AML-193 (cell line): ENCODE measurements around the gene OPHN1.
"Not testable (repeated sequence)": the region's sequence is repeated elsewhere in the genome, so short reads cannot be mapped to it uniquely, and the experiment has no call there.

Source experiments
- DNase-seq, 2 experiments: peaks; one replicate each; lab custom pipeline; 2025; lab: John Stamatoyannopoulos, UW

The OPHN1 gene

DNA sequence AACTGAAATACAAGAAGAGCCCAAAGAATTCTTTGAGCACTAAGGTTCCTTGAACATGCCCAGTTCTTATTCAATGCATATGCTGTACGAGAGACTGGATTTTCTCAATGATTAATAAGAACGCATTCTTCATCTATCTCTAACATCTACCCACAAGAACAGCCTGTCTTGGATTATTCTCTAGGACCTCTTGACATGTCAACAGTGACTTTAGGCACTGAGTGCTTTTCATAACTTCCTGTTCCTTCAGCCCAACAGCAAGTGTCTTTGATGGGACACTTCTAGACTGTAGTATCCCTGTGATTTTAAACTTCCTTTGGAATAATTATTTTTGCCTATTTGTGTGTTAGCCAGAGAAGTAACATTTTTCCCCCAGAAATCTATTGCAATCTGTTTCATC is 69.3 kb downstream of the OPHN1 start:
- no peak for DNase-seq

DNA sequence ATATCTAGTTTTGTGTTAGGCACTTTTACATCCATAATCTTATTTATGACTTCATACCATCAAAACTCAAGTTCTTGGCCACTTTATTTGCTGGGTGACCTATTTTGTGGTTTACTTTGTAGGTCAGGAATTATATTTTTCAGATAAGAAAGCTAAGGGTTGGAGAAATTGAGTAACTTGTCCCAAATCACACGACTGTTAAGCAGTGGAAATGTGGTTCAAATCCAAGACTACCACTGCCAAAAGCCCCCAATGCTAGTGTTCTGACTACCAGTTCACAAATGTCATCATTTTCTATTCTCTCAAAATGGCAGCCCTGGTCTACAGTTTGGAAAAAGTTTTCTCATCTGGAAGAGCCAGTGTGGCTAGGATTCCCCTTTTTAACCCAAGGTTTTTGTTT is 74.6 kb downstream of the OPHN1 start:
- no peak for DNase-seq

DNA sequence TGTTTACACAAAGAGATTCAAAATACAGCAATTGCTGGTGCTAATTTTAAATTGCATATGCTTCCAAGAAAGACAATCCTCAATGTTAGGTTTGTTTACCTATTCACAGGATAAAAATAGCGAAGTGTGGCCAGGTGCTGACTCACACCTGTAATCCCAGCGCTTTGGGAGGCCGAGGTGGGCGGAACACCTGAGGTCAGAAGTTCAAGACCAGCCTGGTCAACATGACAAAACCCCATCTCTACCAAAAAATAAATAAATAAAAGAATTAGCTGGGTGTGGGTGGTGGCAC is 77.7 kb downstream of the OPHN1 start:
- DNase-seq = no peak

DNA sequence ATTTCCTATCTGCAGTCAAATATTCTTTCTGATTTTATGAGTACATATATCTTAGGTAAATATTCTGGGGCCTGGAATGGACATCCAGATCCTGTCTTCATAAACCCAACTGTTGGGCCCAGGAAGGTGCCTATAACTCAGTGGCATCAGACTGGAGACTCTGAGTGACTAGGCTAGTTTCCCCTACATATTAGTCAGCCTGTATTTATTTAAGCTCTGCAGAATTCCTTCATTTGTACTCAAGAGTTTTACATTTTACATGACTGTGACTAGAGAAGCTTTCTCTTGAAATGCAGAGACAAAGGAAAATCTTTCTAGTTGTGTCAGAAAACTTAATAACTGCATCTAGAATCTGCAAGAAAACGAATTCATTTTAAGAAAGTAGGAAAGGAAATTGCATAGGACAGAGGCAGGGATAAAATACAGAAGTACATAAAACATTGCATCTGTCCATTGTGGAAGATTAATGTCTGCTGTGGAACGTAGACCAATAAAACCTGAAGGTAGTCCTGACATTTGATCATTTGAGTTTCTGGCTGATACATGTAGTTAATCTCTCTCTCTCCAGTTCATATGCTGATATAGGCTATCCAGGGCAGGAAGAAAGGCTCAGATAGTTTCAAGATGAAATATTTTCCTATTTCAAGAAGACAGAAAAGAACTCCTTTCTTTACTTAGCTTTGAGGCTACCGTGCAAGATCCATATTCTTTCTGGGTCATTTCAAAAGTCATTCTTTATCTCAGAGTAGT is 78.2 kb downstream of the OPHN1 start:
- DNase-seq = no peak

DNA sequence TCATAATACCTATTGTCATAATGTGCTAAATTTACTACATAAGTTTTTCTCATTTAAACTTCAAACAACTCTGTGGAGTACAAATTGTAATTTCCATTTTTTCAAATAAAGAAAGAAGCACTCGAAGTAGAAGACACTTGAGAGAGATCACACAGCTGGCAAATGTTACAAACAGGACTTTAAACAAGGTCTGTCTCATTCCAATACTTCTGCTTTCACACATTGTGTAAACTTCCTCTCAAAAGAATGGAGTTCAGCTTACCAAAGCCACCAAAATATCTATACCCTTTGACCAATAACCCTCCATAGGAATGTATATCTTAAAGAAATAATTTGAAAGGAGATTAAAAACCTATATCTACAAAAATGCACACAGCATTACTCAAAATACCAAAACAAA is 88.3 kb downstream of the OPHN1 start:
- DNase-seq = no peak

DNA sequence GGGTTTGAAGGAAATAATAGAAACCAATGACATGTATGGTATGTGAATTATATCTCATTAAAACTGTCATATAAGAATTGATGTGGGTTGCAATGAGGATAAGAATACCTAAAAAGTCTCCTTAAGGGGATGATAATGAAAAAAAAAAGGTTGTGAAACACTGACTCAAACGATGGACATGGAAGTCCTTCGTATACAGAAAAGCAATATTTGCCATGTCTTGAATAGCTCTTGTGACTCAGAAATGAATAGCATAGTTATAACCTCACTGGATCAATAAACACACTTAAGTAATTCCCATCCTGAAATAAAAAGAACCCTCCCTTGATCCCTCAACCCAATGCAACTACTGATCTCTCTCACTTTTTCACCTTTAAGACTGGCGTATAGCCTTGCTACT is 89.7 kb downstream of the OPHN1 start:
- no peak for DNase-seq

DNA sequence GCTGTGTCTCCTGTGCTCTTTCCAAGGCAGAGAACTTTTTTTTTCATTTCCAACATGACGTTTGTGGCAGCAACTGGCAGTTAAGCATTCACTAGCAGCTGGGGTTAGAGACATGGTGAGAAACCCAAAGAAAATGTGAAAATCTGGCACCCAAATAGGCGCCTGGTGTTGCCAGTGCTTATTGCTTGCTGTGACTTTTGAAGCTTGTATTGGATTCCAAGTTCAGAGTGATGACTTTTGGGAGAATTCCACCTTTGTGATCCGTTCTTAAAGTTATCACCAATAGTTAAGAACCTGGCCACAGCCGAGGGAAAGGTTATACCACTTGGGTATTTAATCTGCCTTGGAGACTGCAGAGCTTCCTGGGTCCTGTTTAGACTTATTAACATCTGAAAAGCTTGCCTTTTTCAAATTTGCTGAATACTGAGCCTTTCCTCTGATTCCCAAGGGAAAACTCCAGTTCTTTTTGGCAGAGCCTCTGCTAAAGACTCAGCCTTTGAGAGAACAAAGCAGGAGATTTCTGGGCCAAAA is 101.0 kb downstream of the OPHN1 start:
- no peak for DNase-seq

DNA sequence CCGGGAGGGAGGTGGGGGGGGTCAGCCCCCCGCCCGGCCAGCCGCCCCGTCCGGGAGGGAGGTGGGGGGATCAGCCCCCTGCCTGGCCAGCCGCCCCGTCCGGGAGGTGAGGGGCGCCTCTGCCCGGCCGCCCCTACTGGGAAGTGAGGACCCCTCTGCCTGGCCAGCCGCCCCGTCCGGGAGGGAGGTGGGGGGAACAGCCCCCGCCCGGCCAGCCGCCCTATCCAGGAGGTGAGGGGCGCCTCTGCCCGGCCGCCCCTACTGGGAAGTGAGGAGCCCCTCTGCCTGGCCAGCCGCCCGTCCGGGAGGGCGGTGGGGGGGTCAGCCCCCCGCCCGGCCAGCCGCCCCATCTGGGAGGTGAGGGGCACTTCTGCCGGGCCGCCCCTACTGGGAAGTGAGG is 106.5 kb downstream of the OPHN1 start:
- not testable (repeated sequence) for DNase-seq

DNA sequence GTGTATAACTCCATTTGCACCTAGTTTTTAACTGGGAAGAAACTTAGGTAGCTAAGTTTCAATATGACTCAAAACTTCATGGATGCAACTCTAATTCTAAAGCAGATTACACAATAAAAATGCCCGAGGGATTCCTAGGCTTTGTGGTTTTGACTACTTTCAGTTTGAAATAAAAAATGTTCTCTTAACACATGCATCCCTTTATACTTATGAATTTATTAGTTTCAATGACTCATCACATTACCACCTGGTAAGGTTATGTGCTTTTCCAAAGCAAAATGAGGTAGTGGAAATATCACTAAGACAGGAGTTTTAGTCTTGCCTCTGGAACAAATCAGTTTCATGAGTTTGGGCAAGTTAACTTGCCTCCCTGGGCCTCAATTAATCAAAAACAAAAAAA is 125.5 kb downstream of the OPHN1 start:
- DNase-seq = no peak

DNA sequence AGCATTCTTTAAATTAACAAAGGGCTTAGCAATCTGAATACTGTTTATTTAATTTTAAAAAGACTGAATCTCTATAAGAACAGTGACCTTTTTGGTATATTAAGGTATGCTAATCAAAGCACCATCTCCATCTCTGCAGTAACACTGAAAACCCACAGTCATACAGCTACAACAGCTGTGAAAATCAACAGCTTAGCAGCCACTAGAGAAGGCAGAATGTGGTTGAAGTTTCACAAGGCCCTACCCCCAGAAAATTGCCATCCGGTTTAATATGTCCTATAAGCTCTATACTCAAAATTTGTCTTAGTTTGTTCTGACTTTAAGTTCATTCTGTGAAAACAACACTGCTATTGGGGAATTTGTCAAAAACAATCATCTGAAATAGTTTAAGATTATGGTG is 128.7 kb downstream of the OPHN1 start:
- no peak for DNase-seq

DNA sequence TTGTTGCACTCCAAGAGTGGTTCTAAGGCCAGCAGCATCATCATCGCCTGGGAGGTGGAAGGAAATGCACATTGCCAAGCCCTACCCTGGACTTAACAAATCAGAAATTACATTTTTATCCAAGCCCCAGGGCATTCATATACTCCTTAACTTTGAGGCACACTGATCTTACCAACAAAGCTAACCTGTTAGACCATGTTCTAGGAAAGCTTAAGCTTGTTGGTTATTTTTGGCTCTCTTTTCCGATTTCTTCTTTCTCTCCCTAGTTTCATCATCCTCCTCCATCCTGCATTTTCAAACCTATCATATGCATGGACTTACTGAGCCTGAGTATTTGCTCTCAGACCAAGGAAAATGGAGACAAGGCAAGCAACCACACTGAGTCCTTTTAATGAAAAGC is 133.4 kb downstream of the OPHN1 start:
- DNase-seq = no peak

DNA sequence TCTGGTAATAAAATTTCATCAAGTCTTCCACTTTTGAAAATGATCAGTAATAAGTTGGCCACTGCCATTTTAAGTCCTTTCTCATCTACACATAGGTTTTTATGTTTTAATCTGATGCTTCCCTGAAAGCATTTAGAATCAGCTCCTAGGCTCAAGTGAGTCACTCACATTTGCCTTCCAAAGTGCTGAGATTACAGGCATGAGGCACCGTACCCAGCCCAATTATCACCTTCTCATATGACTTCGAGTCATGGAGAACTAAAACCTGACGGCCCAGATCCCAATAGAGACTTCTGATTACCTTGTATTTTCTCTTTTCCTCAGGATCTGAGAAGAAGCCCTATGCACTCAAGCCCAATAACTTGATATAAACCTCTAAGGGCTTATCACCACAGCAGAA is 140.8 kb downstream of the OPHN1 start:
- DNase-seq = no peak

DNA sequence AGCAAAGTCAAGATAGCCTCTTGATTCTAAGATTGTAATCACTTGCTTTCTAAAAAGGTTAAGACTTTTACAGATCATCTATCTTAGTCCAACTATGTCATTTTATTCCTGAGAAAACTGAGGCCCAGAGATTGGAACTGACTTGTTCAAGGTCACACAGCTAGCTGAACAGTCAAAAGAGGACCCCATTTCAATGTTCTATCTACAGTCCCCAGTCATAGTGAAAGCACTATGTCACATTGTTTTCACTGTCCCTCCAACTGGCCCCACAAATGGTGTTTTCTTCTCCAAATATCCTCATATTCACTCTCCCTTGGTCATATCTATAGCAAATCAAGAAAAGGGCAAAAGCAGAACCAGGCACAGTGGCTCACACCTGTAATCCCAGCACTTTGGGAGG is 145.2 kb downstream of the OPHN1 start:
- no peak for DNase-seq

DNA sequence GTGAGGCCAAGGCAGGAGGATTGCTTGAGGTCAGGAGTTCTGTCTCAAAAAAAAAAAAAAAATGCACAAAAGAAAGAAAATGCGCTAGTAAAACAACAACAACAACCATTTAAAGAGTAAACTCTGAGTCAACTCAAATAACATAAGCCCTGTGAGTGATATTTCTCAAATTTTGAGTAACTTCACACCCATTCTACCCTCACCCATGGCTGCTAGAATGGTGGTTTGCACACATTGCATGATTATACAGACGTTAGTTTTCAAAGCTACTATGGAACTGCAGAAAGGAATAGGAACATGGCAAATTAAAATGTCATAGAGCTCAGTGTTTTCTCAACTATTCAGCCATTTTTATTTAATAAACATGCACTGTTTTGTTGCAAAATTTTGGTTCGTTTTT is 145.9 kb downstream of the OPHN1 start:
- no peak for DNase-seq

DNA sequence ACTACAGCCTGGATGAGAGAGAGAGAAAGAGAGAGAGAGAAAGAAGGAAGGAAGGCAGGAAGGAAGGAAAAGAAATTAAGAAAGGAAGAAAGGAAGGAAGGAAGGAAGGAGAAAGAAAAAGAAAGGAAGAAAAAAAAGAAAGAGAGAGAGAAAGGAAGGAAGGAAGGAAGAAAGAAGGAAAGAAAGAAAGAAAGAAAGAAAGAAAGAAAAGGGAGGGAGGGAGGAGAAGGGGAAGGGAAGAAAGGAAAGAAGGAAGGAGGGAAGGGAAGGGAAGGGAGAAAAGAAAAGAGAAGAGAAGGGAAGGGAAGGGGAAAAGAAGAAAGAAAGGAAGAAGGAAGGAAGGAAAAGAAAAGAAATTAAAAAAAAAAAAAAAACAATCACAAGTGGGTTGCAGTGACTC is 146.3 kb downstream of the OPHN1 start:
- DNase-seq = no peak

DNA sequence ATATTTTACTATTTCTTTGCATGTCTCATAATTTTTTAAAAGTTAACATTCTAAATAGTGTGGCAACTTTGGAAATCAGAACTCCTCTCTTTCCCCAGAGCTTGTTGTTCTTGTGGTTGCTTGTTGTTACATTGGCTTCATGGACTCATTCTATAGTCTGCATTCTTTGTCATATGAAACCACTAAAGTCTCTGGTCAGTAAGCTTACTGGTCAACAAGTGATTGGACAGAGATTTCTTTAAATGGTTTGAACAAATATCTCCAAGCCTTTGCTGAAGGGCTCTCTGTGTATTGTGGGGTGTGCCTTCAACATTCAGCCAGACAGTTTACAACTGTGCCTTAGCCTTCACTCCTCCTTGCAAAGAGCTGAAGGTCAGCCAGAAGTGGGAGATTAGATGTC is 147.2 kb downstream of the OPHN1 start:
- no peak for DNase-seq

DNA sequence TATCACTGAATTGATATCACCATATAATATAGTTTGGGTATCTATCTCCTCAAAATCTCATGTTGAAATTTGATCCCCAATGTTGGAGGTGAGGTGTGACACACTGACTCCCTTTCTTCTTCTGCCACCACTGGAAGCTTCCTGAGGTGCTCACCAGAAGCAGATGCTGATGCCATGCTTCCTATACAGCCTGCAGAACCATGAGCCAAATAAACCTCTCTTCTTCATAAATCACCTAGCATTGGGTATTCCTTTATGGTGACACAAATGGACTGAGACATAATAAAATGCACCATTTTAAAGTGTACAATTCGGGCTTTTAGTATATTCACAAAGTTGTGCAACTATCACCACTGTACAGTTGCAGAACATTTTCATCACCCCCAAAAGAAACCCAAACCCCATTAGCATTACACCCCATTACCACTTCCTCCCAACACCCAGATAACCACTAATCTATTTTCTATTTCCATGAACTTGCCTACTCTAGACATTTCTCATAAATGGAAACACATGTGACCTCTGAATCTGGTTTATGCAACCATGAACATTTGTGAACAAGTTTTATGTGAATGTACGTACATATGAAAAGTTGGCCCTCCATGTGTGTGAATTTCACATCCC is 148.9 kb downstream of the OPHN1 start:
- no peak for DNase-seq

DNA sequence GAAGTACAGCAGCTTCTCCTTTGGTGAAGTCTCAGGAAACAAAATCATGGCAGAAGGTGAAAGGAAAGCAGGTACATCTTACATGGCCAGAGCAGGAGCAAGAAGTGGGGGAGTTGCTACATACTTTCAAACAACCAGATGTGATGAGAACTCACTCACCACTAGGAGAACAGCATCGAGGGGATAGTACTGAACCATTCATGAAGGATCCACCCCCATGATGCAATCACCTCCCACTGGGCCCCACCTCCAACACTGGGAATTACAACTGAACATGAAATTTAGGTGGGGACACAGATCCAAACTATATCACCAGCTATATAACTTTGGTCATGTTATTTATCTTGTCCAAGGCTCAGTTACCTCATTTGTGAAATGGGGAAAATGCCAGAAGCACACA is 159.4 kb downstream of the OPHN1 start:
- DNase-seq = no peak

DNA sequence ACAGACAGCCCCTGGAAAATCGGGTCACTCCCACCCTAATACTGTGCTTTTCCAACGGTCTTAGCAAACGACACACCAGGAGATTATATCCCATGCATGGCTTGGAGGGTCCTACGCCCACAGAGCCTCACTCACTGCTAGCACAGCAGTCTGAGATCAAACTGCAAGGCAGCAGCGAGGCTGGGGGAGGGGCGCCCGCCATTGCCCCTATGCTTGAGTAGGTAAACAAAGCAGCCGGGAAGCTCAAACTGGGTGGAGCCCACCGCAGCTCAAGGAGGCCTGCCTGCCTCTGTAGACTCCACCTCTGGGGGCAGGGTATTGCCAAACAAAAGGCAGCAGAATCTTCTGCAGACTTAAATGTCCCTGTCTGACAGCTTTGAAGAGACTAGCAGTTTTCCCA is 168.5 kb downstream of the OPHN1 start:
- DNase-seq = not testable (repeated sequence)

DNA sequence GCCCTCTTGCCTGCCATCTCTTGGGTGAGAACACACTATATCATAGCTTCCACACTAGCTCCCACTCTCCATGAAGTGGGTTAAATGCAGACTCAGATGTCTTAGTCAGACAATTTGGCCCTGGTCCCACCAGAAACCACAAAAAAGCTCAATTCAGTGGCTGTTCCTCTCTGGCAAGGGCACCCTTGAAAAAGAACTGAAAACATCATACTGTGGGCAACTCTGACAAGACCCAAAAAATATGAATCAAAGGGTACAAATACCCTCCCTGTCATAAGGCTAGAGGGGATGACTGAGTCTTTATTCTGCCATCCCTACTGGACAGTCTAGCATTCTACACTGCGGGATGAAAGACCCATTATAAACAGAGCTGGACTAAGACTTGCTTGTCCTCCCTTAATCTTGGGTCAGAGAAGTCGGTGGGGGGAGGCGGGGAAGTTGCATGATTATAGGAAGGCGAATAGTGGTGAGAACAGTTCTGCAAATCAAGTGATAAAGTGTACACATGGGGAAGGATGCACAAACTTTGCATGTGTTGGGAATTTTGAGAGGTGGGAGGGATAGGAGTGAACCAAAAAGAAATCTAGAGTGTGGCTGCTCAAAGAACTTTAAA is 172.1 kb downstream of the OPHN1 start:
- no peak for DNase-seq

DNA sequence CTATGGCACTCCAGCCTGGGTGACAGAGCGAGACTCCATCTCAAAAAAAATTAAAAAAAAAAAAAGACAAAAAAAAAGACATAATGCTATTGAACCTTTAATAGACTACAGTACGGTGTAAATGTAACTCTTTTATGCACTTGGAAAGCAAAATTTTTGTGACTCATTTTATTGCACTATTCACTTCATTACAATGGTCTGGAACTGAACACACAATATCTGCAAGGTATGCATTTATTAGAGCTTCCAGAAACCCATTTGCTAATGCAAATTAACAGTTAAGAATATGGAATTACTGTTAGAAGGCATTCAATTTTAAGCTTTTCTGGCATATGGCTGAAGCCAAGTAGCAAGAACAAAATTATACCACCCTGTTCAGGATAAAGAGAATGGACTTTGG is 176.3 kb downstream of the OPHN1 start:
- no peak for DNase-seq

DNA sequence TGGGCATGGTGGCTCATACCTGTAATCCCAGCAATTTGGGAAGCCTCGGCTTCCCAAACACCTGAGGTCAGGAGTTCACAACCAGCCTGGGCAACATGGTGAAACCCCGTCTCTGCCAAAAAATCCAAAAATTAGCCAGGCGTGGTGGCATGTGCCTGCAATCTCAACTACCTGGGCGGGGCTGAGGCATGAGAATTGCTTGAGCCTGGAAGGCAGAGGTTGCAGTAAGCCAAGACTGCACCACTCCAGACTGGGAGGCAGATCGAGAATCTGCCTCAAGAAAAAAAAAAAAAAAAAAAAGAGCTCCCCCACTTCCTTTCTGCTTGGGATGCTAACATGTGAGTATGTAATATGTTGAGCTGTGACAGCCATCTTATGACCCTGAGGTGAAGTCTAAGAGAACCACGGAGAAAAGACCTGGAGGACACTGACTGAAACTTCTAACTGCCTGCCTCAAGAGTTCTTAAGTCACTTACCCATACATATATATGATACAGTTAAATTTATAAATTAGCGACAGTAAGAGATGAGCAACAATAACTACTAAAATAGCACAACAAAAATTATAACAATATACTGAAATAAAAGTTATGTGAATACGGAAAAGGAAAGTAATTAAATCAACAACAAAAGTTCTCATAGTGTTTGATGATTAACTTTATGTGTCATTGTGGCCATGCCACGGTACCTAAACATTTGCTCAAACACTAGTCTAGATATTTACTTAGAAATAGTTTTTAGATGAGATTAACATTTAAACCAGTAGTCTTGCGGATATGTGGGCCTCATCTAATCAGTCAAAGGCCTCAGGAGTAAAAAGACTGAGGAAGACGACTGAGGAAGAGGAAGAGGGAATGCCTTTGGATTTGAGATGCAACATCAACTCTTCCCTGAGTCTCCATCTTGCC is 178.3 kb downstream of the OPHN1 start:
- no peak for DNase-seq

DNA sequence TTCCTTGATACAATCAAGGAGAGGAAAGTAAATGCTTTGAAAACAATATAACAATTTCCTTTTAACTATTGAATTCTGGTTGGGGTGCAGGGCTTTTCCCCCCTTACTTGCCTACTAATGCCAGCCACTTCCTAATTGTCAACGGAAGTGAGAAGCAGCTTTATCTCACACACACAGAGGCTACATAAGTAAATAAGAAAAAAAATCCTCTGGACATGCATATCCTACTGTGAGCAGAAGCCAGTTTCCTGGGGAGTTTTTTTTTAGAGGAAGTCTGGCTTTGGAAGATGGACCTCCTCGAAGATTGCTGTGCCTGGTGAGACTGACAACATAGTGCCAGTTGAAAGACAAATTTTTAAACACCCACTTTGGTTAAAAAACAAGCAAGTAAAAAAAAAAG is 180.6 kb downstream of the OPHN1 start:
- DNase-seq = no peak
